Measurements from ENCODE around the gene ADAMTSL2.

Gene ADAMTSL2

GRCh38 chr9:133521122-133522072 is 13.1 kb upstream of the ADAMTSL2 start:
- DNase-seq (ENCODE audit: low spot score): no peak
- no peak overlapping the region for H2AFZ ChIP-seq (ENCODE audit: low read length)

GRCh38 chr9:133522073-133522910 is 12.2 kb upstream of the ADAMTSL2 start:
- H2AFZ ChIP-seq (ENCODE audit: low read length): no peak overlapping the region
- no peak for DNase-seq (ENCODE audit: low spot score)
- H3K4me2 ChIP-seq (ENCODE audit: insufficient read depth, low read length, poor library complexity, severe bottlenecking): no peak overlapping the region
- H3K27me3 ChIP-seq (ENCODE audit: control insufficient read depth in 3 of 3, insufficient read depth in 3 of 3, low read depth in 1 of 3, low read length in 3 of 3): peaks cover 0 to 10% (median 0%) of the 10 kb centered on the region in 3 experiments
- H3K4me3 ChIP-seq (ENCODE audit: low read length in 2 of 2): no peak overlapping the region
- no peak overlapping the region for H3K4ac ChIP-seq (ENCODE audit: low read length)
- no peak overlapping the region for H3K14ac ChIP-seq (ENCODE audit: low read length)
- peak overlapping the region; percentile 31 for H2BK12ac ChIP-seq (ENCODE audit: low read length)
- peak overlapping the region; percentile 66 for H2AK5ac ChIP-seq (ENCODE audit: low read depth, low read length)
- H4K8ac ChIP-seq (ENCODE audit: low read depth, low read length): no peak overlapping the region
- H3K9ac ChIP-seq (ENCODE audit: low read depth, low read length, poor library complexity): peak overlapping the region; percentile 50
- H3K4me1 ChIP-seq (ENCODE audit: control insufficient read depth in 2 of 2, insufficient read depth in 1 of 2, low read depth in 1 of 2, low read length in 2 of 2): peaks cover 14 to 16% of the 10 kb centered on the region in 2 donors
- no peaks in the 10 kb centered on the region for H3K79me1 ChIP-seq (ENCODE audit: low read depth, low read length)
- WGBS, 2 donors (ENCODE audit: extremely low coverage in 2 of 2, insufficient read length in 2 of 2, insufficient replicate concordance in 1 of 2): no CpG with 5 or more reads among the region's 14 CpGs
- H3K9me3 ChIP-seq (replicated peaks in 1 of 2; ENCODE audit: control insufficient read depth in 2 of 2, insufficient read depth in 1 of 2, low read depth in 1 of 2, low read length in 2 of 2): no peaks in the 10 kb centered on the region
- H3K18ac ChIP-seq (ENCODE audit: low read length): peak overlapping the region; percentile 60
- peak overlapping the region; percentile 58 for H3K23ac ChIP-seq (ENCODE audit: low read depth, low read length, poor library complexity)
- H2BK120ac ChIP-seq (ENCODE audit: low read depth, low read length): no peak overlapping the region
- peak overlapping the region; percentile 29 for H2BK5ac ChIP-seq (ENCODE audit: low read length)
- H4K91ac ChIP-seq (ENCODE audit: low read depth, low read length, poor library complexity): no peak overlapping the region
- no peak overlapping the region for H3K27ac ChIP-seq (replicated peaks; ENCODE audit: low read length)
- H2BK15ac ChIP-seq (ENCODE audit: low read length): peak overlapping the region; percentile 20
- no peaks in the 10 kb centered on the region for H3K36me3 ChIP-seq (replicated peaks in 1 of 2; ENCODE audit: control insufficient read depth in 2 of 2, insufficient read depth in 2 of 2, low read length in 2 of 2)

More at GRCh38 chr9:133521122-133522072, 13.1 kb upstream of the ADAMTSL2 start:
- Histone ChIP-seq H3K4me1 (ENCODE audit: control insufficient read depth in 2 of 2, insufficient read depth in 1 of 2, low read depth in 1 of 2, low read length in 2 of 2) (peaks cover 5 to 7% of the 10 kb centered on the region in 2 donors), H3K27me3 (ENCODE audit: control insufficient read depth in 3 of 3, insufficient read depth in 3 of 3, low read depth in 1 of 3, low read length in 3 of 3) (peaks cover 0 to 10% (median 0%) of the 10 kb centered on the region in 3 experiments), H3K23ac (ENCODE audit: low read depth, low read length, poor library complexity) (peak overlapping the region; percentile 58), H3K4me2 (ENCODE audit: insufficient read depth, low read length, poor library complexity, severe bottlenecking) (no peak overlapping the region), H3K4ac (ENCODE audit: low read length) (no peak overlapping the region), H2AK5ac (ENCODE audit: low read depth, low read length) (peak overlapping the region; percentile 92), H3K79me1 (ENCODE audit: low read depth, low read length) (no peaks in the 10 kb centered on the region), H3K14ac (ENCODE audit: low read length) (no peak overlapping the region), H3K27ac (replicated peaks; ENCODE audit: low read length) (no peak overlapping the region), H4K8ac (ENCODE audit: low read depth, low read length) (no peak overlapping the region), H2BK120ac (ENCODE audit: low read depth, low read length) (no peak overlapping the region), H3K9ac (ENCODE audit: low read depth, low read length, poor library complexity) (peak overlapping the region; percentile 50), H3K9me3 (replicated peaks in 1 of 2; ENCODE audit: control insufficient read depth in 2 of 2, insufficient read depth in 1 of 2, low read depth in 1 of 2, low read length in 2 of 2) (no peaks in the 10 kb centered on the region), H2BK12ac (ENCODE audit: low read length) (peak overlapping the region; percentile 31), H3K4me3 (ENCODE audit: low read length in 2 of 2) (no peak overlapping the region), H2BK5ac (ENCODE audit: low read length) (peak overlapping the region; percentile 29), H3K36me3 (replicated peaks in 1 of 2; ENCODE audit: control insufficient read depth in 2 of 2, insufficient read depth in 2 of 2, low read length in 2 of 2) (no peaks in the 10 kb centered on the region), H4K91ac (ENCODE audit: low read depth, low read length, poor library complexity) (no peak overlapping the region), H2BK15ac (ENCODE audit: low read length) (peak overlapping the region; percentile 18), H3K18ac (ENCODE audit: low read length) (peak overlapping the region; percentile 60)
- no CpG with 5 or more reads among the region's 21 CpGs for WGBS, 2 donors (ENCODE audit: extremely low coverage in 2 of 2, insufficient read length in 2 of 2, insufficient replicate concordance in 1 of 2)

- Histone ChIP-seq H3K4ac (ENCODE audit: low read length) (no peak overlapping the region), H3K36me3 (replicated peaks in 1 of 2; ENCODE audit: control insufficient read depth in 2 of 2, insufficient read depth in 2 of 2, low read length in 2 of 2) (no peaks in the 10 kb centered on the region), H4K8ac (ENCODE audit: low read depth, low read length) (peak overlapping the region; percentile 70), H3K27me3 (ENCODE audit: control insufficient read depth in 3 of 3, insufficient read depth in 3 of 3, low read depth in 1 of 3, low read length in 3 of 3) (peaks cover 0 to 10% (median 2%) of the 10 kb centered on the region in 3 experiments), H3K9ac (ENCODE audit: low read depth, low read length, poor library complexity) (peak overlapping the region; percentile 33), H3K23ac (ENCODE audit: low read depth, low read length, poor library complexity) (peak overlapping the region; percentile 81), H4K91ac (ENCODE audit: low read depth, low read length, poor library complexity) (no peak overlapping the region), H3K14ac (ENCODE audit: low read length) (no peak overlapping the region), H2BK120ac (ENCODE audit: low read depth, low read length) (no peak overlapping the region), H3K79me1 (ENCODE audit: low read depth, low read length) (no peaks in the 10 kb centered on the region), H3K27ac (replicated peaks; ENCODE audit: low read length) (no peak overlapping the region), H2BK12ac (ENCODE audit: low read length) (no peak overlapping the region), H2AFZ (ENCODE audit: low read length) (no peak overlapping the region), H3K4me3 (ENCODE audit: low read length in 2 of 2) (no peak overlapping the region), H2BK15ac (ENCODE audit: low read length) (peak overlapping the region; percentile 20), H3K18ac (ENCODE audit: low read length) (peak overlapping the region; percentile 35), H2AK5ac (ENCODE audit: low read depth, low read length) (peak overlapping the region; percentile 66), H3K4me1 (ENCODE audit: control insufficient read depth in 2 of 2, insufficient read depth in 1 of 2, low read depth in 1 of 2, low read length in 2 of 2) (peaks cover 21 to 24% of the 10 kb centered on the region in 2 donors), H3K4me2 (ENCODE audit: insufficient read depth, low read length, poor library complexity, severe bottlenecking) (no peak overlapping the region), H3K9me3 (replicated peaks in 1 of 2; ENCODE audit: control insufficient read depth in 2 of 2, insufficient read depth in 1 of 2, low read depth in 1 of 2, low read length in 2 of 2) (no peaks in the 10 kb centered on the region), H2BK5ac (ENCODE audit: low read length) (no peak overlapping the region)
- no peak for DNase-seq (ENCODE audit: low spot score)
- no CpG with 5 or more reads among the region's 8 CpGs for WGBS, 2 donors (ENCODE audit: extremely low coverage in 2 of 2, insufficient read length in 2 of 2, insufficient replicate concordance in 1 of 2)
Measured at GRCh38 chr9:133523106-133523505, 11.4 kb upstream of the ADAMTSL2 start.
